Central memory CD4-positive, alpha-beta T cell (primary cell): ENCODE data around the gene ZSCAN18.
"Not testable (repeated sequence)": the region's sequence is repeated elsewhere in the genome, so short reads cannot be mapped to it uniquely, and the experiment has no call there.

ENCODE experiments used
- DNase-seq: peaks from one replicate; pipeline ENCODE4 v3.0.0; 2022
- total RNA-seq, 3 experiments: gene quantifications; one replicate each; lab custom pipeline; 2026; lab: John Stamatoyannopoulos, UW

The ZSCAN18 gene, protein sequence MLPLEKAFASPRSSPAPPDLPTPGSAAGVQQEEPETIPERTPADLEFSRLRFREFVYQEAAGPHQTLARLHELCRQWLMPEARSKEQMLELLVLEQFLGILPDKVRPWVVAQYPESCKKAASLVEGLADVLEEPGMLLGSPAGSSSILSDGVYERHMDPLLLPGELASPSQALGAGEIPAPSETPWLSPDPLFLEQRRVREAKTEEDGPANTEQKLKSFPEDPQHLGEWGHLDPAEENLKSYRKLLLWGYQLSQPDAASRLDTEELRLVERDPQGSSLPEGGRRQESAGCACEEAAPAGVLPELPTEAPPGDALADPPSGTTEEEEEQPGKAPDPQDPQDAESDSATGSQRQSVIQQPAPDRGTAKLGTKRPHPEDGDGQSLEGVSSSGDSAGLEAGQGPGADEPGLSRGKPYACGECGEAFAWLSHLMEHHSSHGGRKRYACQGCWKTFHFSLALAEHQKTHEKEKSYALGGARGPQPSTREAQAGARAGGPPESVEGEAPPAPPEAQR
- total RNA-seq = 7.5 to 46.5 (median 33.4) reads per million in 3 experiments

- peak; percentile 99 for DNase-seq
Observed at GRCh38 chr19:58097781-58098681, at the start of gene ZSCAN18. ZSCAN18 (minus strand) TSS chr19:58098231; CDS start chr19:58090267, 7,964 bp downstream.

DNA sequence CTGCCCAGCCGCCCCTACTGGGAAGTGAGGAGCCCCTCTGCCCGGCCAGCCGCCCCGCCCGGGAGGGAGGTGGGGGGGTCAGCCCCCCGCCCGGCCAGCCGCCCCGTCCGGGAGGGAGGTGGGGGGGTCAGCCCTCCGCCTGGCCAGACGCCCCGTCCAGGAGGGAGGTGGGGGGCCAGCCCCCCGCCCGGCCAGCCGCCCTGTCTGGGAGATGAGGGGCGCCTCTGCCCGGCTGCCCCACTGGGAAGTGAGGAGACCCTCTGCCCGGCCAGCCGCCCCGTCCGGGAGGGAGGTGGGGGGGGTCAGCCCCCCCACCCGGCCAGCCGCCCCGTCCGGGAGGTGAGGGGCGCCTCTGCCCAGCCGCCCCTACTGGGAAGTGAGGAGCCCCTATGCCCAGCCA, 49.4 kb upstream of the ZSCAN18 start:
- not testable (repeated sequence) for DNase-seq

DNA sequence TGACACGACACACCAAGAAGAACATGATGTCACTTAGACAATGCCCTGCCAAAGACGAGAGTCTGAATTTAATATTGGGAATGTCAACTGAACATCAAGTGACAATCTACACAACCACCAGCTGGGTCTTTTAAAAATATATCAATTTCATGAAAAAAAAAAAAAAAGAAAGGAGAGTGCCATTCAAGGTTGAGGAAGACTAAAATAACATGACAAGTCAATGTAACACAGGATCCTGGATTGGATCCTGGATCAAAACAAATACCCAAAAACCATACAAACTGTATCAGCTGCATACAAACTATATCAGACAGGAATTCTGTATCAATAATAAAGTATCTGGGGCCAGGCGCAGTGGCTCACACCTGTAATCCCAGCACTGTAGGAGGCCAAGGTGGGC, 47.8 kb upstream of the ZSCAN18 start:
- no peak for DNase-seq

DNA sequence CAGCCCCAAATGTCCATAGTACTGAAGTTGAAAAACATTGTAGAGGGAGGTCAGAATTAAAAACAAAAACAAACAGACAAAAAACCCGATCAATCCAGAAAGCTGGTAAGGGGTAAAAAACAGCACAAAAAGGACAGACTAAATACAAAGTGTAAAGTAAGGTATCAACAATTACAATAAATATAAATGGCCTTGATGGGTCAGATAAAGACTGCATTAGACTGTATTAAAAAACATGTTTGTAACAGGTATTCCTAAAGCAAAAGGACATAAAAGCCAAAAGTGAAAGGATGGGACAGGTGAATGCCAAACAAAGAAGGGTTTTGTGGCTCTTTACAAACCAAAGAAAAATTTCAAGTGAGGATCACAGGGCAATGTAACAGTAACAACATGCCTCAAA, 36.2 kb upstream of the ZSCAN18 start:
- DNase-seq = no peak

GRCh38 chr19:58129284-58129683, 31.3 kb upstream of the ZSCAN18 start:
- DNase-seq = no peak

- DNase-seq = no peak
Observed at GRCh38 chr19:58128041-58128685, 30.1 kb upstream of the ZSCAN18 start.

DNA sequence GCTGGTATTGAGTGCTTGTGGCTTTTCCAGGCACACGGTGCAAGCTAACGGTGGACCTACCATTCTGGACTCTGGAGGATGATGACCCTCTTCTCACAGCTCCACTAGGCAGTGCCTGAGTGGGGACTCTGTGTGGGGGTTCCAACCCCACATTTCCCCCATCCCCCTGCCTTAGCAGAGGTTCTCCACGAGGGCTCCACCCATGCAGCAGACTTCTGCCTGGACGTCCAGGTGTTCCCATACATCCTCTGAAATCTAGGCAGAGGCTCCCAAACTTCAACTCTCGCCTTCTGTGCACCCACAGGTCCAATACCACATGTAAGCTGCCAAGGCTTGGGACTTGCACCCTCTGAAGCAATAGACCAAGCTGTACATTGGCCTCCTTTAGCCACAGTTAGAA, 25.3 kb upstream of the ZSCAN18 start:
- DNase-seq = no peak

DNA sequence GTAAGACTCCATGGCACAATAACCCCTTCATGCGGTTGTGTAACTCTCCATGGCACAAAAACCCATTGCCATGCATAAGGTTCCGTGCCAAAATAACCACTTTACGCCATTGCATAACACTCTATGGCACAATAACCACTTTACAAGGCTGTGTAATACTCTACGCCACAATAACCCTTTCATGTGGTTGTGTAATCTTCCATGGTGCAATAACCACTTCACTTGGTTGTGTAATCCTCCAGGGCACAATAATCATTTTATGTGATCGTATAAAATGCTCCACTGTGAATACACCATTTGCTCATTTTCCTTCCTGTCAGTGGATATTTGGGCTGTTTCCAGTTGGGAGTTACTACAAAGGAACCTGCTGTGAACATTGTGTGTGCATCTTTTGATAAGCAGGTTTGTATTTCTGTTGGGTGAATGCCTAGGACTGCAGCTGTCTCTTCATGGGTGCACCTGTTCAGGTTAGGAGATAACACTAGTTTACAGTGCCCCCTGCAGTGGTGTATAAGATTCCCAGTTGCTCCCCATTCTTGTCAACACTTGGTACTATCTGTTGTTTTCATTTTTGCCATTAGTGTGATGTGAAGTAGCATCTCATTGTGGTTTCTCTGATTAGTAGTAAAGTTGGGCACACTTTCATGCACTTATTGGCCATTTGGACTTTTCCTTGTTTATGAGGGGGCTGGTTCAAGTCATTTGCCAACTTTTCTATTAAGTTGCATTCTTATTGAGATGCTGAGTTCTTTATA, 21.1 kb upstream of the ZSCAN18 start:
- DNase-seq = no peak

DNA sequence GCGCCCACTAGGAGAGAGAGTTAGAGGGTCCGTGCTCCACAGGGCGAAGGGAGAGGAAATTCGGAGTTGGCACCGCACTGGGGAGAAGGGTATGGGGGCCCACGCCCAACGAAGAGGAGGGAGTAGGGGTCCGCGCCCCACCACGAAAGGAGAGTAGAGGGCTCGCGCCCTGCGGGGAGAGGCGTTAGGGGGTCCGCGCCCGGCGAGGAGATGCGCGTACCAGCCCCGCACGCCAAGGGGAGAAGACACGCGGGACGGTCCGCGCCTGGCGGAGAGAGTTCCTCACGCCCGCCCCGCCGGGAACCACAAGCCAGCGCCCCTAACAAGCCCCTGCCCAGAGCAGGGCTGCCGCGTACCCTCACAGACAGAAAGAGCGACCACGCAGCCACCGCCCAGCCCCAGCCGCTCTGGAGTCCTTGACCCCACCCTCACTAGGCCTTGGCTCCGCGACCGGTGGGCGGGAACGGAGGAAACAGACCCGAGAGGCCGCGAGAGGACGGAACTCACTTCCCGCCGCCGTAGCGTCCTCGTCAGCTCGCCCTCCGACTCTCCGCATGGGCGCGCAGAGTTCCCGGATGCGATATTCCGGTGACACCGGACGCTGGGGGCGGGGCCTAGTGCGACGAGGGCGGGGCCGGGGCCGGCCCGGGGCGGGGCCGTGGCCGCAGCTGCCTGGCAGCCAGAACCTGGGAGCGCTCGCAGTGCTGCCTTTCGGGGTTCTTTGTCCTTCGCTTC, 20.0 kb upstream of the ZSCAN18 start:
- DNase-seq = no peak

GRCh38 chr19:58108546-58108817, 10.5 kb upstream of the ZSCAN18 start:
- DNase-seq = no peak

DNA sequence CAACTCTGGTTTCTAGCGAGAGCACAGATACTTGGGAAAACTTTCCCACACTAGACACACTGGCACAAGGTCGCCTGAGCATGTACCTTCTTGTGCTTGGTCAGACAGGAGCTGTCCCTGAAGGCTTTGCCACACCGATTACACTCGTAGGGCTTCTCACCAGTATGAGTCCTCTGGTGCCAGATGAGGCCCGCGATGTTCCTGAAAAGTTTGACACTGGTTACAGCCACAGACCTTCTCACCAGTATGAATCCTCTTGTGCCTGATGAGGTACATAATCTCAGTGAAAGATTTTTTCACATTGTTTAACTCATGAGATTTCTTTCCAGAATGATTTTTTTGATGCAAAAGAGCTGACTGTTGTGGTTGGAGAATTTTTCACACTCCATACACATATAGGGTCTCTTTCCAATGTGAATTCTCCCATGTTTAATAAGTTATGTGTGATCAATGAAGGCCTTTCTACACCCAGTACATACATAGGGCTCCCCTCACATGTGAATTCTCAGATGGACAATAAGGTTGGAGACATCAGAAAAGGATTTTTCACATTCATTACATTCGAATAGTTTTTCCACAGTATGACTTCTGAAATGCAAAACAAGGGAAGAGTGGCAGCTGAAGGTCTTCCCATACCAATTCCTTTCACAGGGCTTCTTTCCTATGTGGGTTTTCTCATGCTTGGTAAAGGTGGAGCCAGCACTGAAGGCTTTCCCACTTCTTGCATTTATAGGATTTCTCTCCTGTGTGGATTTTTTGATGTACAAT, 9.9 kb upstream of the ZSCAN18 start:
- DNase-seq = no peak

- DNase-seq = no peak
Observed at GRCh38 chr19:58098682-58098998, 609 bp upstream of the ZSCAN18 start.

- DNase-seq = no peak
Observed at GRCh38 chr19:58097349-58097748, 682 bp downstream of the ZSCAN18 start.

GRCh38 chr19:58096884-58097283, 1.1 kb downstream of the ZSCAN18 start:
- no peak for DNase-seq

DNA sequence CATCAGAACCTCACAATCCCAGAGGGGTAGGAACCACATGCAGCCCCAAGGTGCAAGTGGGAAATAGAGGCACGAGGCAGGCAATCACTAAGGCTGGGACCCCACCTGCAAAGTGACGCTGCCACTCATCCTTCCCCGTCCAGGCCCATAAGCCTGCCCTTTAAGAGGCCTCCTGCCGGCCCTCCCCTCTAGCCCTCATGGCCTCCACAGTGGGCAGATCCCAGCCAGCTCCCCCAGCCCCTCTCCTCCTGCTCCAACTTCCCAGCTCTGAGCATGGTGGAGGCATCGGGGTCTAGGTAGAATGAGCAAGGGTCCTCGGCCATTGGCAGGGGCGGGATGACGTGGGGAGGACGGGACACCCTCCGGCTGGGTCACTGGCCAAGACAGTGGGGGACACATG, 2.7 kb downstream of the ZSCAN18 start:
- no peak for DNase-seq

DNA sequence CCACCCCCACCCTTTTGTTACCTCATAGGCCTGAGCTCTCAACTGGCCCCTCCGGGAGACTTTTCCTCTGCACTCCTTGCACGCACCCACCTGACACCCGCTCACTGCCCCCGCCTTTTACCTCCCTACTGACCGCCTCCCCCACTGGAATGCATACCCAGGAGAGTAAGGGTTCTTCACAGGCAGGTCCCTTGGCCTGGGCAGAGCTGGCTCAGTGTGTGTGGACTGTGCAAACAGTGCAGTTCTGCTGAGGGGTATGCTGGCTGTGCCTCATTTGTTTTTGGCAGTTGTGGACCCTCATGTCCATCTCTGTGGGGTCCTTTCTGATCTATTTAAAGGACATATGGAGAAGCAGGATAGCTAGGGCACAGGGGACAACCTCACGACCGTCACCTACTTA, 5.0 kb downstream of the ZSCAN18 start:
- DNase-seq = no peak

- no peak for DNase-seq
Observed at GRCh38 chr19:58091251-58091995, 6.6 kb downstream of the ZSCAN18 start.

GRCh38 chr19:58089846-58090245, 8.2 kb downstream of the ZSCAN18 start:
- DNase-seq = no peak

GRCh38 chr19:58088521-58089052, 9.4 kb downstream of the ZSCAN18 start:
- no peak for DNase-seq
